SK-N-MC (cell line): Measurements from ENCODE around the gene COQ7.

Source experiments
- EZH2 ChIP-seq: fragments of 200-600 bp; sonication (generic); IDR thresholded peaks from one replicate; pipeline ENCODE4 v1.6.1; 2017; ENCODE audit warnings: antibody characterized with exemption
- POLR2AphosphoS5 ChIP-seq: IDR thresholded peaks from 2 replicates; pipeline ENCODE4 v1.6.1; 2012; ENCODE audit warnings: mild to moderate bottlenecking, low read depth, low read length, borderline replicate concordance

GRCh38 chr16:19126300-19126699, 58.9 kb downstream of the COQ7 start:
- TF ChIP-seq EZH2 (no peak), POLR2AphosphoS5 (no peak)
